Activated T-helper 2 cell treated with anti-CD3 and anti-CD28 coated beads, Interferon-gamma antibody, Interleukin-2, Interleukin-4, amounts not matched to agents 10 μg/mL and 5 μg/mL and 100 μg/mL, durations not matched to agents 14 hours and 24 hours and 36 hours (primary cell): ENCODE measurements around the gene HLA-A. TPM values are rescaled to one million over a fixed set of nuclear protein-coding genes. Genes with fewer than 3 reads are reported as not detected.
A peak's percentile ranks its signal among the peaks of the same experiment; 100 is the strongest.
"Not testable (repeated sequence)": the region's sequence is repeated elsewhere in the genome, so short reads cannot be mapped to it uniquely, and the experiment has no call there.

Source experiments
- DNase-seq: peaks from one replicate; pipeline ENCODE4 v3.0.0; 2021; ENCODE audit warnings: low spot score
- H3K27ac Mint-ChIP-seq: one replicate; pipeline ENCODE4 v1.8.0; 2021; ENCODE audit warnings: mixed read lengths
- H3K27me3 Mint-ChIP-seq: one replicate; pipeline ENCODE4 v1.8.0; 2021; ENCODE audit warnings: low read depth, mixed read lengths
- H3K36me3 Mint-ChIP-seq: one replicate; pipeline ENCODE4 v1.8.0; 2021; ENCODE audit warnings: low read depth, mixed read lengths
- H3K4me1 Mint-ChIP-seq: one replicate; pipeline ENCODE4 v1.8.0; 2021; ENCODE audit warnings: low read depth, mixed read lengths
- H3K4me3 Mint-ChIP-seq: one replicate; pipeline ENCODE4 v1.8.0; 2021; ENCODE audit warnings: low read depth, mild to moderate bottlenecking, moderate library complexity, mixed read lengths
- H3K9me3 Mint-ChIP-seq: one replicate; pipeline ENCODE4 v1.8.0; 2021; ENCODE audit warnings: mixed read lengths
- intact Hi-C: fragments of 100-400 bp; cut with micrococcal nuclease; formaldehyde crosslinking; loops from one replicate; pipeline ENCODE4 v1.15.1; 2023
- total RNA-seq: library from RNA; stranded (reverse); gene quantifications from 2 replicates; pipeline ENCODE4 v1.2.3, GENCODE V29; 2022

Gene HLA-A
- total RNA-seq, 1 donor from 2014 or later: 1,592 TPM

- Mint-ChIP-seq H3K27ac (no peak overlapping the region), H3K36me3 (peaks cover 14% of the 10 kb centered on the region), H3K4me1 (peaks cover 26% of the 10 kb centered on the region), H3K9me3 (peaks cover 3% of the 10 kb centered on the region), H3K27me3 (peaks cover 16% of the 10 kb centered on the region), H3K4me3 (no peak overlapping the region)
- intact Hi-C loops: loop anchor here (10.0 kb wide), 1 partner anchor 59 kb away; no protein-coding TSS in a partner anchor
- no peak for DNase-seq
These were observed 18.0 kb upstream of the HLA-A start for GRCh38 chr6:29924287-29924686.

GRCh38 chr6:29924731-29925130, 17.6 kb upstream of the HLA-A start:
- peaks cover 23% of the 10 kb centered on the region for H3K4me1 Mint-ChIP-seq
- H3K27ac Mint-ChIP-seq: peak overlapping the region; percentile 80
- peaks cover 13% of the 10 kb centered on the region for H3K27me3 Mint-ChIP-seq
- no peak for DNase-seq
- peaks cover 3% of the 10 kb centered on the region for H3K9me3 Mint-ChIP-seq
- H3K4me3 Mint-ChIP-seq: peak overlapping the region; percentile 79
- intact Hi-C loops: loop anchor here (10.0 kb wide), 1 partner anchor 60 kb away; no protein-coding TSS in a partner anchor
- peaks cover 19% of the 10 kb centered on the region for H3K36me3 Mint-ChIP-seq

DNA sequence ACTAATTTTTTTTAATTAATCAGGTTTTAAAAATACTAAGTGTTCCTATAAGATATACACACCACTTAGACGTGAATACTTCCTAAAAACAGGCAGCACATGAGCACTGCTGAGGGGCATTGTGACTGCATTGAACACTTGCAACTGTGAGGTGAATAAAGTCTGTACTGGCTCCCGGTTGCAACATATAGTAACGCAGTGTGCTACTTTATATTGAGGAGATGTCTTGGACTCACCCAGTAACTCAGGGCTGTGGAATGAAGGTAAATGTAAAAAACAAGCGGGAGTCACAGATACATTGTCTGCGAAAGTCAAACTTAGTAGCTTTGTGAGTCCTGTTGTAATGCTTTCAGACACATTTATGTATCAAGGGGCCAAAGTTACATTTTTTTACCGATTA, 17.0 kb upstream of the HLA-A start:
- H3K9me3 Mint-ChIP-seq: peaks cover 3% of the 10 kb centered on the region
- H3K4me3 Mint-ChIP-seq: peak overlapping the region; percentile 88
- H3K36me3 Mint-ChIP-seq: peaks cover 20% of the 10 kb centered on the region
- H3K27ac Mint-ChIP-seq: peak overlapping the region; percentile 91
- H3K4me1 Mint-ChIP-seq: peaks cover 23% of the 10 kb centered on the region
- intact Hi-C loops: loop anchor here (10.0 kb wide), 1 partner anchor 61 kb away; no protein-coding TSS in a partner anchor
- DNase-seq: no peak
- peaks cover 10% of the 10 kb centered on the region for H3K27me3 Mint-ChIP-seq

DNA sequence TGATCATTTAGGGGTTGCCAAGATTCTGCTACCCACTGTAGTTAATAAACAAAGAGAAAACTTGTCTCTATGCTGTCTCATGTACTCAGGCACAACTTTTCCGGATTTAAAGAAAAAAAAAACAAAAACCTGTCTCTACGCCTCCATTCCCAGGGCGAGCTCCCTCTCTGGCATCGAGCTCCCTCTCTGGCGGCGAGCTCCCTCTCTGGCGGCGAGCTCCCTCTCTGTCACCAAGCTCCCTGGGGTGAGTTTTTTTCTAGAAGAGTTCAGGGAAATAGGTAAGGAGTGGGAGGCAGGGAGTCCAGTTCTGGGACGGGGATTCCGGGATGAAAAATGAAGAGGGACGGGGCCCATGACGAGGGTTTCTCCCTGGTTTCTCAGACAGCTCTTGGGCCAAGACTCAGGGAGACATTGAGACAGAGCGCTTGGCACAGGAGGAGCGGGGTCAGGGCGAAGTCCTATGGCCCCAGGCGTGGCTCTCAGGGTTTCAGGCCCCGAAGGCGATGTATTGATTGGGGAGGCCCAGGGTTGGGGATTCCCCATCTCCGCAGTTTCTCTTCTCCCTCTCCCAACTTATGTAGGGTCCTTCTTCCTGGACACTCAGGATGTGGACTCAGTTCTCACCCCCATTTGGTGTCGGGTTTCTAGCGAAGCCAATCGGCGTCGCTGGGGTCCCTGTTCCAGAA, 16.5 kb upstream of the HLA-A start:
- intact Hi-C loops: loop anchor here (2.0 to 10.0 kb wide), 3 partner anchors 17 to 61 kb away; partner anchors contain the start of gene HLA-A
- peaks cover 22% of the 10 kb centered on the region for H3K36me3 Mint-ChIP-seq
- peaks cover 3% of the 10 kb centered on the region for H3K9me3 Mint-ChIP-seq
- peaks cover 25% of the 10 kb centered on the region for H3K4me1 Mint-ChIP-seq
- H3K4me3 Mint-ChIP-seq: peak overlapping the region; percentile 88
- DNase-seq: no peak
- H3K27ac Mint-ChIP-seq: peak overlapping the region; percentile 91
- H3K27me3 Mint-ChIP-seq: peaks cover 4% of the 10 kb centered on the region

GRCh38 chr6:29926413-29927274, 15.7 kb upstream of the HLA-A start:
- Mint-ChIP-seq H3K4me1 (peaks cover 27% of the 10 kb centered on the region), H3K9me3 (peaks cover 3% of the 10 kb centered on the region), H3K27ac (peak overlapping the region; percentile 91), H3K27me3 (no peaks in the 10 kb centered on the region), H3K36me3 (peaks cover 25% of the 10 kb centered on the region), H3K4me3 (peak overlapping the region; percentile 88)
- DNase-seq: peak; percentile 80
- intact Hi-C loops: loop anchor here (2.0 to 10.0 kb wide), 3 partner anchors 16 to 62 kb away; partner anchors contain the start of gene HLA-A

- Mint-ChIP-seq H3K4me1 (peaks cover 27% of the 10 kb centered on the region), H3K27me3 (no peaks in the 10 kb centered on the region), H3K36me3 (peaks cover 25% of the 10 kb centered on the region), H3K9me3 (peaks cover 3% of the 10 kb centered on the region), H3K27ac (peak overlapping the region; percentile 90), H3K4me3 (peak overlapping the region; percentile 85)
- intact Hi-C loops: loop anchor here (2.0 to 10.0 kb wide), 3 partner anchors 16 to 62 kb away; partner anchors contain the start of gene HLA-A
- DNase-seq: no peak
These were observed 15.1 kb upstream of the HLA-A start for GRCh38 chr6:29927275-29927569.

DNA sequence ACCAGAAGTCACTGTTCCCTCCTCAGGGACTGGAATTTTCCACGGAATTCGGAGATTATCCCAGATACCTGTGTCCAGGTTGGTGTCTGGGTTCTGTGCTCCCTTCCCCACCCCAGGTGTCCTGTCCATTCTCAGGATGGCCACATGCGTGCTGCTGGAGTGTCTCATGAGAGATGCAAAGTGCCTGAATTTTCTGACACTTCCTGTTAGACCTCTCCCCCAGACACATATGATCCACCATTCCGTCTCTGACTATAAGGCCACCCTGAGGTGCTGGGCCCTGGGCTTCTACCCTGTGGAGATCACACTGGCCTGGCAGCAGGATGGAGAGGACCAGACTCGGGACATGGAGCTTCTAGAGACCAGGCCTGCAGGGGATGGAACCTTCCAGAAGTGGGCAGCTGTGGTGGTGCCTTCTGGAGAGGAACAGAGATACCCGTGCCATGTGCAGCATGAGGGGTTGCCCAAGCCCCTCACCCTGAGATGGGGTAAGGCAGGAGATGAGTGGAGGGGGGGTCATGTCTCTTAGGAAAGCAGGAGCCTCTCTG, 14.4 kb upstream of the HLA-A start:
- no peaks in the 10 kb centered on the region for H3K27me3 Mint-ChIP-seq
- peaks cover 25% of the 10 kb centered on the region for H3K36me3 Mint-ChIP-seq
- H3K4me1 Mint-ChIP-seq: peaks cover 27% of the 10 kb centered on the region
- intact Hi-C loops: loop anchor here (2.0 to 10.0 kb wide), 3 partner anchors 15 to 63 kb away; partner anchors contain the start of gene HLA-A
- peak overlapping the region; percentile 85 for H3K4me3 Mint-ChIP-seq
- no peaks in the 10 kb centered on the region for H3K9me3 Mint-ChIP-seq
- no peak for DNase-seq
- peak overlapping the region; percentile 90 for H3K27ac Mint-ChIP-seq

DNA sequence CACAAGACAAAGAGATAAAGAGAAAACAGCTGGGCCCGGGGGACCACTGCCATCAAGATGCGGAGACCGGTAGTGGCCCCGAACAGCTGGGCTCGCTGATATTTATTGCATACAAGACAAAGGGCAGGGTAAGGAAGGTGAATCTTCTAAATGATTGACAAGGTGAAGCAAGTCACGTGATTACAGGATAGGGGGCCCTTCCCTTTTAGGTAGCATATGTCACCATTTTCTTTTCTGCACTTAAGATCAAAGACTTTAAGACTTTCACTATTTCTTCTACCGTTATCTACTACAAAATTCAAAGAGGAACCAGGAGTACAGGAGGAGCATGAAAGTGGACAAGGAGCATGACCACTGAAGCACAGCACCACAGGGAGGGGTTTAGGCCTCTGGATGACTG, 12.3 kb upstream of the HLA-A start:
- H3K27ac Mint-ChIP-seq, H3K4me3 Mint-ChIP-seq, DNase-seq, H3K9me3 Mint-ChIP-seq, H3K27me3 Mint-ChIP-seq, intact Hi-C loops: not testable (repeated sequence)
- Mint-ChIP-seq H3K4me1 (peaks cover 23% of the 10 kb centered on the region), H3K36me3 (peaks cover 28% of the 10 kb centered on the region)

GRCh38 chr6:29933955-29934354, 8.4 kb upstream of the HLA-A start:
- Mint-ChIP-seq H3K9me3 (no peaks in the 10 kb centered on the region), H3K36me3 (peaks cover 21% of the 10 kb centered on the region), H3K27me3 (no peaks in the 10 kb centered on the region), H3K4me3 (no peak overlapping the region), H3K27ac (no peak overlapping the region), H3K4me1 (peaks cover 6% of the 10 kb centered on the region)
- no peak for DNase-seq
- intact Hi-C loops: no loop called here

DNA sequence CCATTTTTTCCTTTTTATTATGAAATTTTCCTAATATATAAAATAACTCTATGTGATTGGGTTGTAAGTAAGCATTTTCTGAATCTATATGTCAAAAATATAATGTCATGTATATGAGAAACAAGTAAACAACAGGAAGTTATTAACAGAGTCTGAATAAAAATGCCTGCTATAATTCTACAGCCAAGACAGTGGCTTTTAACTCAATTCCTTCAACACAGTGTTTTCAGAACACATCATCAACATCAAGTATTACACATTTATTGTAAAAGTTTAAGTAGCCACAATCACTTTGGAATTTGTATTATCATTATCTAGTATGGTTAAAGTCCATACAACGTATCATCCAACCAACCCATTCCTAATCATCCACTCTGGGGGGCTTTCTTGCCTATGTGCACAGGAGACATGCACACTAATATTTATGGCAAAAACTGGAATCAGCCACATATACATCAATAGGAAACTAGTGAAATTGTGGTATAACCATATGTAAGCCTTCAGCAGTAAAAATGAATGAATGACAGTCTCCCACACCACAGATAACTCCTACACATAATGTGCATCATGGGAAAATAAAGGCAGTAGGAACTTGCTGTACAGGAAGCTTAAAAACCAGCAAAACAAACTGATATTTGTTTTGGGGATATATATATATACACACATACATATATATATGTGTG, 6.9 kb upstream of the HLA-A start:
- Mint-ChIP-seq H3K36me3 (peaks cover 12% of the 10 kb centered on the region), H3K27ac (no peak overlapping the region), H3K4me1 (peaks cover 4% of the 10 kb centered on the region), H3K9me3 (no peaks in the 10 kb centered on the region), H3K4me3 (no peak overlapping the region), H3K27me3 (no peaks in the 10 kb centered on the region)
- intact Hi-C loops: no loop called here
- no peak for DNase-seq

DNA sequence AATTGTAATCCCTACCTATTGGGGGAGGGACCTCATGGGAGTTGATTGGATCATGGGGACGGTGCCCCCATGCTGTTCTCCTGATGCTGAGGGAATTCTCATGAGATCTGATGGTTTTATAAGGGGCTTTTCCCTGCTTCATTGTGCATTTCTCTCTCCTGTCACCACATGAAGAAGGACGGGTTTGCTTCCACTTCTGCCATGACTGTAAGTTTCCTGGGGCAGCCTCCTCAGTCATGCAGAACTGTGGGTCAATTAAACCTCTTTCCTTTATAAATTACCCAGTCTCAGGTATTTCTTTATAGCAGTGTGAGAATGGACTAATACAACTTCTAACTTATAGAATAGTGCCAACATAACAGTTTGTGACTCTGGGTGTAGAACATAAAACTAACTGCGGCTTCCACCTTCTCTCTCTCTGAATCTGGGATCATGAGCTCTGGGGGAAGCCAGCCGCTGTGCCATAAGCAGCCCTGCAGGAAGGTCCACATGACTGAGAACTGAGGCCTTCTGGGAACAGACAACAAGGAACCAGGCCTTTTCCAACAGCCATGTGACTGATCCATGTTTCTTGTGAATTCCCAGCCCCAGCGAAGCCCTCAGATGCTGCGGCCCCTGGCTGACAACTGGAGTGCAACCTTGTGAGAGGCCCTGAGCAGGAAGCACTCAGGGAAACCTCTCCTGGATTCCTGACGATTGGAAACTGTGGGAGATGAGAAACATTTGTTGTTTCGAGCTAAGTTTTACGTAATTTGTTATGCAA, 3.4 kb upstream of the HLA-A start:
- Mint-ChIP-seq H3K27me3 (no peaks in the 10 kb centered on the region), H3K4me3 (no peak overlapping the region)

GRCh38 chr6:29941016-29941415, 1.3 kb upstream of the HLA-A start:
- DNase-seq: no peak
- no peaks in the 10 kb centered on the region for H3K27me3 Mint-ChIP-seq
- intact Hi-C loops: no loop called here

More for the DNA sequence above, 3.4 kb upstream of the HLA-A start:
- Mint-ChIP-seq H3K4me1 (peaks cover 16% of the 10 kb centered on the region), H3K27ac (no peak overlapping the region), H3K9me3 (no peaks in the 10 kb centered on the region), H3K36me3 (peaks cover 24% of the 10 kb centered on the region)
- no peak for DNase-seq
- intact Hi-C loops: no loop called here

More at GRCh38 chr6:29941016-29941415, 1.3 kb upstream of the HLA-A start:
- Mint-ChIP-seq H3K4me1 (peaks cover 31% of the 10 kb centered on the region), H3K9me3 (no peaks in the 10 kb centered on the region), H3K36me3 (peaks cover 38% of the 10 kb centered on the region), H3K27ac (peak overlapping the region; percentile 99), H3K4me3 (peak overlapping the region; percentile 95)
